NCI-H82 treated with DMSO at 0.1 percent for 48 hours (cell line): ENCODE results near the gene LEF1.

Experiments used
- DNase-seq: peaks from one replicate; lab custom pipeline; 2025; ENCODE audit not compliant: unreplicated experiment; lab: John Stamatoyannopoulos, UW

LEF1 gene

DNA sequence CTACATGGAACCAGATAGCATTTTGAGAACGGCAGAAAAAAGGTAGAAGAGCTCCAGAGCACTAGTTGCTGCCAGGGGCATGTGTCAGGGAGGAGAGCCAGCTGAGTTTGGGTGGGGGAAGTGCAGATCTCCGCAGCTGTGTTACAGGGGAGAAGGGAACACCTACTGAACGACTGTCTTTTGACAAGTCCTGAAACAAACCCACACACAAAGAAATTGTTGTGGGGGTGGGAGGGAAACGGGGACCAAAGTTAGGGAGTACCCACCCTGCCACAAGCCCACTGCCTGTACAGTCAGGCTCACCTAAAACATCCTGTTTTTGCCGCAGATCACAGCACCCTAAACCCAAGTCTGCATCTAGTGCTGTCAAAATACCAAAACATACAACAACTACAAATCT, 55.5 kb downstream of the LEF1 start:
- no peak for DNase-seq

DNA sequence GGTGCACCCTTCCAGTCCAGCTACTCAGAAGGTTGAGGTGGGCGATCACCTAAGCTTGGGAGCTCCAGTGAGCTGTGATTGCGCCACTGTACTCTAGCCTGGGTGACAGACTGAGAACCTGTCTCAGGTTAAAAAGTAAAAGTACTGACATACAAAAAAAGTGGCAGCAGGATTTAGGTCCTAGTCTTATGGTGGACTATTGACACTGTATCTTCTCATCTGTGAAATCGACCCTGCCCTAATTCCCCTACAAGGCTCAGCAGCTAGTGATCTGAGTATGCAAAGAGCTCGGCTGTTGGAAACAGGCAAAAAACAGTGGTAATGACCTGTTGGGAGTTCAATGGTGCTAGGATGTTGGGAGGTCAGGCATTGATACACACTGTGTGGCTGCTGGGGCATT, 57.0 kb downstream of the LEF1 start:
- no peak for DNase-seq

DNA sequence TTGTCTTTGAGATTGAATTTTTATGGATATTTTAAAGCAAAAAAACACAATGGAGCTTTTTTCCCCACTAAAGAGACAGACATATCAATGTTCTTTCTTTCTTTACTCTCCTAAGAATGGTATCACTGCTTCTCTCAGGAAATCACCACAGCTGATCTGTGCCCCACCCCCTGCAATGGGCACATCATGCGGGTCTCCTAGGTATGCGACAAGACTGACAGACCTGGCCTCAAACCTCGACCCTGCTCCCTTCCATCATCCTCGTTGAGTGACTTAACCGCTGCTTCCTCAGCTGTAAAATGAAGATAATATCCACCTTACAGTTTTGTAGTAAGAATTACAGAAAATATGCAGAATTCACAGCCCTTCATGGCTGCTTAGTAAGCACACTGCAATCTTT, 58.3 kb downstream of the LEF1 start:
- DNase-seq: no peak

DNA sequence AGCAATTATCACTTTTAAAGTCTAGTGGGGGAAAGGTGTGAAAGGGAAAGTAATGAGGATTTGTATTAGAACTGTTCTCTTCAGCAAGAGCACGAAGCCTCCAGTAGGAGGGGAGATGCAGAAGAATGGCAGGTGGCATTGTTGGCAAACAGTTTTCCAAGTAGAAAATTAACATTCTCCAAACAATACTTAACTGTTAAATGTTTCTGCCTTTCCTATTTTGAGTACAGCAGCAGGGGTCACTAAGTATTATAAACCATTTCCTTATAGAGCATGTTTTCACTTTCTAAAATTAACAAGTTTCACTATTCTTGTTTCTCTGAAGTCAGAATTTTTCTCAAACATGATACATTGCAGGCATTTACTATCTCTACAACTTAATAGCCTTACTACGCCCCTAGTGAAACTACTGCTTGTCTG, 58.7 kb downstream of the LEF1 start:
- no peak for DNase-seq

DNA sequence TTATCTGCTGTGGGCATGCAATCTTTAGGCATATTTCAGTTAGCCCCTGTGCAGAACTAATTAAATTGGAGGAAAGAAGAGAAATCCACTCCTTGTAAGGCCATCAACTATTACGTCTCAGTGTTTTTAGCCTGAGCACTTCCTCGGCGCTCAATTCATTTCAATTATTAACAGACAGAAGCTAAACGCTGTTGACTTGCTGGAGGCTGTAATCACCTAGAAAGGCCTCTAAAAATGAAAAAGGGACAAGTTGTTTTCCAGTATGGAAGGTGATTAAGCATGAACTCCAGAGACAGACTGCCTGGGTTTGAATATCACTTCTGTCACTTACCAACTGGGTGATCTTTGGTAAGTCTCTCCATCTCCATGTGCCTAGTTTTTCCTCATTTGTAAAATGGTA, 59.6 kb downstream of the LEF1 start:
- no peak for DNase-seq

DNA sequence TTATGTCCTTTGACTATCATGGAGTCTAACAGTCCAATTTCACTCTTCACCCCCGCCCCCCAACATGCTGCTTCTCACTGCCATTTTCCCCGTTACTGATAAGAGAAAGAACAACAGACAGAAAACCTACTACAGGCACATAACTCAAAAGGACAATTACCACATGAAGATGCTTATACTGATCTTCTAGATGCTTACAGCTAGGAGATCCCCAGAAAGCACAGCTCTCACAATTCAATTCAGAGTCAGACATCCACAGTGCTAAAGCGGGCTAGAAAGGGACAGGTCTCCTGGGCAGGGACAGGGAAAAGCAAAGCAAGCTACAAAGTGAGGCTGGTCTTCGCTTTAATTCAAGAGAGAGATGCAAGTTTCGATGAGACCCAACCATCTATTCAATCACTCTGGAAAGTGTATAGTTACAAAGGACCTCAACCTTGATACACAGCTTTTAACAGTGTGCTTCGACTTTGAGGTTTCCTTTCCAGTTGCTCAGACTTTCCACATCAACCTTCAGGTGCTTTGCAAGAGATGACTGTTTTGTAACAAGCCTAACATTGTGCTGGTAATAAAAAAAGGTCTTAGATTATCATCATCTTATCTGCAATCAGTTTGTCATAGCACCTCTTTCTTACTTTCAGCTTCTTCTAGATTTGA, 60.9 kb downstream of the LEF1 start:
- DNase-seq: no peak

DNA sequence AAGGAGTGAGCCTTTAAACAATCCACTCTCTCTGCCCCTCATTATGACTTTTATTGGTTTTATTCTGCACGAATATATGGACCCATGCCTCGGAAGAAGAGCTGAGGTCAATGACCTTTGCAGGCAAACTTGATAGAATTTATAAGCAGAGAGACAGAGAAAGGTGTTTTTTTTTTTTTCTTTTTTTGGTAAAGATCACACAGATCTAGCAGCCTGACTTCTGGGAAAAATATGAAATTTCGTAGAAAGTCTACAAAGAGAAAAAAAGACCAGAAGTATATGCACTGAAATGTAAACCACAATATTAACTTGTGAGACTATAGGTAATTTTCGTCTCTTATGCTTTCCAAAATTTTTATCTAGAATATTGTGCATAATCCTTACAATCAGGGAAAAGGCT, 61.6 kb downstream of the LEF1 start:
- no peak for DNase-seq

DNA sequence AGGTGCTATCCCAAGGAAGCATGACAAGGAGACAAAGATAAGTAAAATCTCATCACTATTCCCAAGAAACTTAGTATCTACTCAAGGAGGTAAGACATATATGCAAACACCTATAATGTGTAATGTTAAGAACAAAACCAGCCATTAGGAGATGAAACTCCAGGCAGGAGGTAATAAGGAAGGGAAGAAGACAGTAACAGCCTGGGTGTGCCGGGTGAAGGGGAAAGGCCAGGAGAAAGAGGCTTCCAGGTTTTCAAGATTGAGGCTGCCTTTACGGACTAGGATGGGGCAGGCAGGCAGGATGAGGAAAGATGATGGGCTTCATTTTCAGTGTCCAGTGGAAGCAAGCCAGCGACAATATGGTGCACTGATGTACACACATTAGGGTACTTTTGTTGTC, 62.5 kb downstream of the LEF1 start:
- no peak for DNase-seq

DNA sequence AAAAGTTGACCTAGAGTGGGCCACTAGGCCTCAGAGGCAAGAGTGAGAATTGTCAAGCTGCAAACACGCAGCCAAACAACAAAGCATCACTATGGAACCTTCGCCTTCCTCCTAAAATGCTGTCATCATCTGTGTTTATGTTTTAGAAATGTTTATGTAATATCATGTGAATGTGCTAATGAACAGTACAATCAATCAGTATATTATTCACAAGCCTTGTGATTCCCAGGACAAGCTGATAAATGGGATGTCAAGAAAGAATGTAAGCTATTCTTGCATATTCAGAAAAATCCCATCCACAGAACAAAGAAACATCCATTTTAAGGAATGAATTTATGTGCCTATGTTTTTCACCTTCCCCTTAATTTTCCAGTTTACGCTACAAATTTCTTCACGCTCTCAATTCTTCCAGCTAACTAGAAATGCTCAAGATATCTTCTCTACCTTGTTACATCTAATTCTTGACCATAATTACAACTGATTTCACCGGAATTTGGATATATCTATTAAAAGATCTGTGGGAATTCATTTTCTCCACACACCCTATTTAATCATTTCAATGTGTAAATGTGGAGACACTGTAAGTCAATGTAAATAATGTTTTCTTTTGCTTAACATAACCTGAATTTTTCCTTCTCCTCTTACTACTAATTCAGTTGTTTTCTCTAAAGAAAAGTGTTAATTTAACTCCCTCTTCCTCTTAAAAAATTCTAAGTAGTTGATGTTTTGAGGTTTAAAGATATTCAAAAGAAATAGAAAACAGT, 65.5 kb downstream of the LEF1 start:
- DNase-seq: no peak

DNA sequence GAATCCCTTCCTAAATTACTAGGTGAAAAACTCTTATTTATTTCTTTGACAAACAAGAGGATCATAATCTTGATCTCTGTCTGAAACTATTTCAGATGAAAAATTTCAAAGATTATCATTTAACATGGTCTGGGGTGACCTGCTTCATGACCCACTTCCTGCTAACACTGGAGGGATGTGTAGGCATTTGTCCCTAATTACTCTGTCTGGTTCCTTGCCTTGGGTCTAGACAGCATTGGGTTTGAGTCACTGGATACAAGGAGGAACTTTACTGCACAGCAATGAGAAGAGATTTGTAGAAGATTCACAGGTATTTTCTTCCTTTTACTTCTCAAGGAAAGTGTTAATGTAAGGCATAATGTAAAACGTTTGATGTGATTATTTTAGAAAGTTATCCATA, 67.9 kb downstream of the LEF1 start:
- no peak for DNase-seq

DNA sequence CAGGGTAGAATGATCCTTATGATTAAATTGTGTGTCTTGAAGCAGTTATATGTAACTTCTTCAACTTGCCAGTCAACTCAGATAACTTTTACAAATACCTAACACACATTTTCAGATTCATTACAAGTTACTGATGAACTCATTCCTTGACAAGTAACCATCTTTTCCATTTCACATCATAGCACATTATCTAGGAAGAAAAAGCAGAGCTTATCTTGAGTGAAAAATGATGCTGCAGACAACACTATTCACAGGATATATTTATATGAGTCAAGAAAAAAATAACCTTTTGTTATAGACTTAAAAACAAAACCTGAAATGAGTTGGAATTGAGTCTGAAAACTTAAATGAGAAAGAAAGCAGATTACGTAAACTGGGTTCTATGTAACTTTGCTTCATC, 68.9 kb downstream of the LEF1 start:
- no peak for DNase-seq

DNA sequence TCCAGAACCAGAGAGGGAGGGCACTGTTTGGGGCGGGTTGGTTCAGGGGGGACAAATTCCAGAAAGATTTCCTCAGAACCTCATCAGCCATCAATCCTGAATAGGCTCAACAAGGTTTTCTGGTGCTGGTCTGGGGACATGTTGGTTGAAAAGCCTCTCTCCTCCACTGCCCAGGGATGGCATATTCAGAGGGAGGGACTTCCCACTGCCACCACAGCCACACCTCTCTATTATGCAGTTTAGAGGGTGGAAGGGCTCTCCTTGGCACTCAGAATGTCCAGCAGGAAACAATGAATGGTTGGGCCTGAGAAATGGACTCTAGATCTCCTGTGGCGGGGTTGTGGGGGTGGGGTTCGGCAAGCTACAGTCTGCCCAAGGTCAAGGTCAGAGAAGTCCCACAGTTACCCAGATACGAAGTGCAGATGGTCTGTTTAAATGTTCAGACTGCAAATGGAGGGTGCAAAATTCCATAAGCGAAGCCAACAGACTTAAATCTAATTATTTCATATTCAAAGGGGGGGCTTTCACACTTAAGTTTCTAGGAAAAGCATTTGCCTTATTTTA, 70.7 kb downstream of the LEF1 start:
- no peak for DNase-seq

DNA sequence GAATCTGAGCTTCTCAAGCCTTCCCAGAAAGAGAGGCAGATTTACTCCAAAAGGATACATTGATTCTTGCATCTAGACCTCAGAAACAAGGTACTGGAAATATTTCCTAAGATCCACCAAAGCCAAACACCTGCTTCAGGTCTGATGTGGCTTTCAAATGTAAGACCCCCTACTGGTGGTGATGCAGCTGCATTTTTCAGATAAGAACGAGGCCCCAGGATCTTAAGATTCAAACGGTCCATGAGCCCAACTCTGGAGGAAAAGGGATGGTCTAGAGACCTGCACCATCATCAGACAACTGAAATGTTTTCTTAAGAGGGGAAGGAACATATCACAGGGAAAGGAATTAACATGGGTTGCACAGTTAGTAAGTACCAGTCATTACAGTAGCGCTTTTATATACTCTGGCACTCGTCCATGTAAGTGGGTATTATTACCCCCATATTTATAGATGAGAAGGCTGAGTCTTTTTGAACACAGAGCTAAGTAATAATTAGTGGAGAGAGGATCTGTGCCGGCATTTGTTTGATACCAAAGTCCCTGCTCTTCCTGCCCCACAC, 73.7 kb downstream of the LEF1 start:
- DNase-seq: no peak

DNA sequence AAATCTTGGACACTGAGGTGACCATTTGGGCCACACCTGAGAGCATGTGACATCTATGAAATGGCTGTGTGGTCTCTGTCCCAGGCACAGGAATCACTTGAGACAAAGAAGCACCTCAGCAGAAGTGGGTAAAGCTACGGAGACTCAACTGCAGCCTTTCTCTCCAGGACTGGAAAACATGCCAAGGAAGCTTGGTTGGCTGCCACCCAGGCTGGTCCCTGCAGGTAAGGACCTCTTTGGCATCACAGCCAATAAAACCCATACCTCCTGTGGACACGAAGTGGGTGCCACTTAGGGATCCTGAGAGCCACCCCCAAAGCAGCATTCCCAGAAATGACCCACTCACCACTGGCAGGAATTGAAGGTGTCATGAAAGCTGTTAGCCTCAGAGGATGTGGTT, 74.6 kb downstream of the LEF1 start:
- no peak for DNase-seq

DNA sequence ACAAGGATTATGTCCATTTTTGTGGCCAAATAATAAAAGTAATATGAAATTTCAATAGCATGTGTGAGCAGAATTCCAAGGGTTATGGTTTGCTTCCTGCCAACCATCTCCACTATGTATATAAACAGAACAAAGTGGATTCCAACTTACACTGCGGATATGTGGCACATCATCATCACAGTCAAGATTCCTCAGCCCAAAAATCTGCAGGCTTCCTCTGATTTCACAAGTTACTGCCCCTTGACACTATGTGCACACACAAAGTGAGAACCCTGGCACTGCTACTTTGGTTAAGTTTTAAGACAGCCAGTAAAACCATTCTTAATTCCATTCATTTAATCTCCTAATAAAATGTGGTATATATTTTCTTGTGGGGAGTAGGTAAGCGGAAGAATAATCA, 76.4 kb downstream of the LEF1 start:
- DNase-seq: no peak

DNA sequence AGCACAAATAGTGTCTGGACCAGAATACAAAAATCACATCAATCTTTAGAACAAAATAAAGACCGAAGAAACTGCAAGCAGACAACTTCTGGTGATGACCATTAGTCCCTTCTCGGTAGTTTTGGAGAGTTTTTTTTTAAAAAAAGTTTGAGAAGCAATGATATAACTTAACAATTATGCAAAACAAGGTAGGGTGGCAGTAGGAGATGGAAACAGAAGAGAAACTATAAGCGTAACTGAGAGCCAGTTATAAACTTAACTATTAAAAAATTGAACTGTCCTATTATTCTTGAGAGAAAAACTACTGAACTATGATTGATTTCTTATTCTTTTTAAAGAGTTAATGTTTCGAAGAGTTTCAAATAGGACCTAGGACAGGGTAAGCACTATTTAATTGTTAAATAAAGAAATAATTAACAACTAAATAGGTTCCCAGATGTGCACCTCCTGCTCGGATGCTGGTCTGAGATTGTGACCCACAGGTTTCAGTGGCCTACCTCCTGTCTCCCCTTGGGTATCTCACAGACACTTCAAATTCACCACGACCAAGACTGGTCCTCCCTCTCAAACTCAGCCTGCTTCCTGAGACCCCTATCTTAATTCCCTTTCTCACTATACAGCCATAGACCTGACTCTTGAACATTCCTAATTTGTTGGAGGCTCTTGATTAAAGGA, 81.3 kb downstream of the LEF1 start:
- DNase-seq: no peak

DNA sequence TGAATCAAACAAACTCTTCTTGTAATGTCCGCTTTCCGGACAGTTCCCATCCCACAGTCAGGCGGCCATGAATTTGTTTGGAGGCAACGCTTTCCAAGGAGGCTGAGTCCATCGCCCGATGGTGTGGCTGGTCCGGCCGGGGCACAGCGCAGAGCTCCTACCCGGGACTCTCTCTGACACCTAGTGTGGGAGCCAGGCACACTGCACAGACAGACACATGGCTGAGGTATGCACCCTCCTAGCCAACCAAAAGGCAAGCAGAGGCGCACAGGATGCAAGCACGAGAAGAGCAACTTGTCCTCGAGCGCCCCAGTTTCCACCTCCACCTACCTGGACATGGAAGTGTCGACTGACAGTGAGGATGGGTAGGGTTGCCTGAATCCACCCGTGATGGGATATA, 87.5 kb downstream of the LEF1 start:
- DNase-seq: no peak

DNA sequence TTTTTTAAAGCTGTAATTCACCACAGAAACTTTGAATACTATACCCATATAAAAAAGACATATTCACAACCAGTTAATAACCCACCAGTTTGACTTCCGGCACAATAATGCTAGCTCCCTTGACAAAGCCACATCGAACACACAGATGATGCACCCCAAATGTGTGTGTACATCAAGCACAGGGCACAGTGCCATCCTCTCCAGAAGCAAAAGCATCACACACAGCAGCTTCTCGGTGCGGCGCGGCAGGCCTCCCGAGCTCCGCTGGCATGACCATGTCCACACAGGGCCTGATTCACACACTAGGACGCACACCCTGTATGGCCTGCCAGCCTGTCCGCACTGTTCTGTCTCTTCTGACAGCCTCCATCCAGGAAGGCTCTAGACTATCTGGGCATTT, 88.0 kb downstream of the LEF1 start:
- no peak for DNase-seq

DNA sequence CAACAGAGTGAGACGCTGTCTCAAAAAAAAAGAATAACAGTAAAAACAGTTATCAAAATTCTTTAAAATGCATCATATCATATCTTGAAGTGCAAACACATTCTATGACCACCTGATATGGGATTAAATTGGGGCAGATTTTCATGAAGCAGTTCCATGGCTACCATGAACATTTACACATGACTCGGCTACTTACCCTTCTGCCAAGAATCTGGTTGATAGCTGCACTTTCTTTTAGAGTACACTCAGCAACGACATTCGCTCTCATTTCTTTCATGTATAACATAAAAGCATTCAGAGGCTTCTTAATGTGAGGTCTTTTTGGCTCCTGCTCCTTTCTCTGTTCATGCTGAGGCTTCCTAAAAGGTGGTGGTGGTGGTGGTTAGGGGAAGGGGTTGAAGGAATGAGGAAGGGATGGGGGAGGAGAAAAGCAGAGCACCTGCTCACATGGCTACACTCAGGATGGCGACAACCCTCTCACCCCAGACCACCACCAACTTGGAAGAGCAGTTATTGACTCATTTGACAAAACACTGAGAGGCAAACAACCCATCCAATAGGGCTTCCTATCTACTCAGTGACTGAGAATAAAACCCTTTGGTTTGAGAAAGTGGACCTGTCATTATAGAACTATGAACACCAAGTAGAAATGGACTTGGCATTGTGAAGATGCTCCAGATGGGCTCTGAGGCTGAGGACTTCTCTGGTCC, 90.6 kb downstream of the LEF1 start:
- DNase-seq: no peak

DNA sequence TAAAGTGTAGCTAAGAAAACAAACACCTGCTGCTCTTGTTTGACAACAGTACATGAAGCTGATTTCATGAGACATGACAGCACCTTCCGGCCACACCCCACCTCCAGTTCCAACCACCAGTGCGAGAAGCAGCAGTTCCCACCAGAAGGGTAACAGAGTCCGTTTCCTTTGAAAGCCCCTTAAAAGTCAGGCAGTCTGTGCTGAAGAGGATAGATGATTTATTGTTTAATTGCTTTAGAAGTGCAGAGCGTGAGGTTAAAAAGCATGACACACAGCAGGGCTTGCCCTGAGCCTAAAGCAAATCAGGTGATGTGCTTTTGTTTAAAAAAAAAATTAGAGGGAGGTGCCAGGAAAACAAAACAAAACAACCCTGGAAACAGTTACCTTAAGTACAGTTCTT, 96.4 kb downstream of the LEF1 start:
- DNase-seq: no peak

DNA sequence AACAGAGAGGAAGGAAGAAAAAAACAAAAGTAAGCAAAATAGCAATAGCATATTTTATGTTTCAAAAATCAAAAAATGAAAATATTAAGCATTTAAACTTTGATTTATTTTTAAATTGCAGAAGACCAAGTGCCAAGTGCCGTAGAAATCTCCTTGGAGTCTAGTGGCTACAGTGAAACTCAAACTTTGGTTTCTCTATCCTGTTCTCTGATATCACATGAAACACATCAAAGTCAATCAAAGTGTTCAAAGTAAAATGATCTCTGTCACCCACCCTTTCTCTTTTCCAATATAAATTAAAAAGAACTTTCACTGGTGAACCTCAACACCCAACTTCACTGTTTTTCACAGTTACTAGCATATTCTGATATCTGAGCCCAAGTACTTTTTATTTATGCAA, 98.0 kb downstream of the LEF1 start:
- DNase-seq: no peak
